GM18508 (cell line): Measurements from ENCODE around the gene VPS51.

Experiments
- ATAC-seq: cut with Tn5 transposase; IDR thresholded peaks from one replicate; pipeline ENCODE4 v1.9.1; 2021; ENCODE audit warnings: moderate number of reproducible peaks; ENCODE audit not compliant: insufficient read depth, unreplicated experiment

VPS51 gene

GRCh38 chr11:65071907-65072630 is 23.9 kb upstream of the VPS51 start:
- ATAC-seq = no peak

- ATAC-seq = no peak
Observed at GRCh38 chr11:65072631-65072966, 23.4 kb upstream of the VPS51 start.

DNA sequence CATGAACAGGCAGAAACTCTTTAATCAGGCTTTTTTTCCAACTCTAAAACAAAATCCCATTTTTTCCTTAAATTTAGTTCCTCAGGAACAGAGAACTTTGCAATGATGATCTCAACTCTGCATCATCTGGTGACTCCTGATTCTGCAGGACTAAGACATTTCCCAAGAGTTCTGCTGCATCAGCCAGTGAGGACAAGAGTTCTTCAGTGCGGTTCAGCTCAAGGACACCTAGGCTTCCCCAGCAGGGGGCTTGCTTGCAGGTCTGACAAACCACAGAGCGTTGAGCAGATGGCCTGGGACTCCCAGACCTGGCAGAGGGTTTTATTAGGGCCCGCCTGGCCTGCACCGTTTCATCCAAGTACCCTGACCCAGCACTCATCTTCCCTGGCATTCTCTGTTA is 18.6 kb upstream of the VPS51 start:
- no peak for ATAC-seq

- no peak for ATAC-seq
Observed at GRCh38 chr11:65078151-65078550, 17.9 kb upstream of the VPS51 start.

GRCh38 chr11:65078786-65079342 is 17.1 kb upstream of the VPS51 start:
- ATAC-seq = no peak

GRCh38 chr11:65083134-65083833 is 12.7 kb upstream of the VPS51 start:
- no peak for ATAC-seq

GRCh38 chr11:65083834-65084597 is 12.0 kb upstream of the VPS51 start, which contains the start of the genes CDCA5 and ZFPL1:
TSS of gene CDCA5 (minus strand) at chr11:65084040. CDS start at chr11:65083978, 62 bp downstream.
TSS of gene ZFPL1 (plus strand) at chr11:65084222. CDS start at chr11:65084699, 477 bp downstream.
- ATAC-seq = no peak

- ATAC-seq = no peak
Observed at GRCh38 chr11:65084598-65085375, 11.2 kb upstream of the VPS51 start.

DNA sequence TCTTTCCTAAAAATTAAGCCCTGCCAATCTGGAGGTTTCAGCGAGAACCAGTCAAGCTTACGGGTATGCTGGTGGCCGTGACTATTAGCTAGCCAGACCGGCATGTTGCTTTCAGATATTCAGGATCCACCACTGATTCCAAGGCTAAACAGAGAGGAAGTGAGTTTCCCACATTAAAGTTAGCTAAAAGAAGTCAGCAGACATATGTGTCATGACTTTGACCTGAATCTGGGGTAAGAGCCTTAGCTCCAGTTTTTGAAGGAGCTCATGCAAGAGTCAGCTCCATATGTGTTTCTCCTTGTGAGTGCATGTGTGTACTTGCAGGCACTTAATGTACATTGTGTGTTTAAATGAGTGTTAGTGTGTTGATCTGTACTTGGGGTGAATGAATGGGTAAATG is 10.6 kb upstream of the VPS51 start:
- ATAC-seq = no peak

DNA sequence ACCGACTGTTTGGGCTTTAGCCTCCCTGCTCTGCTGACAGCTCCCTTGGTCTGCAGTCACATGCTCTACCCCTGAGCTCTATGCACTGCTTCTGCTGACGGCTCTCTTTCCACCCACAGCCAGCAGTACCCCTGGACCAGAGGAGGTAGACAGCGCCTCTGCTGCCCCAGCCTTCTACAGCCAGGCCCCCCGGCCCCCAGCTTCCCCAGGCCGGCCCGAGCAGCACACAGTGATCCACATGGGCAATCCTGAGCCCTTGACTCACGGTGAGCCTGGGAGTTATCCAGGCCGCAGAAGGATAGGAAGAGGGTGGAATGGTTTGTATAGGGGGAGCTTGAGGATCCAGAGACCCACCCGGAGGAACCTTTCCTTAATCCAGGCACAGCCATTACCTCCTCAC is 9.2 kb upstream of the VPS51 start:
- no peak for ATAC-seq

DNA sequence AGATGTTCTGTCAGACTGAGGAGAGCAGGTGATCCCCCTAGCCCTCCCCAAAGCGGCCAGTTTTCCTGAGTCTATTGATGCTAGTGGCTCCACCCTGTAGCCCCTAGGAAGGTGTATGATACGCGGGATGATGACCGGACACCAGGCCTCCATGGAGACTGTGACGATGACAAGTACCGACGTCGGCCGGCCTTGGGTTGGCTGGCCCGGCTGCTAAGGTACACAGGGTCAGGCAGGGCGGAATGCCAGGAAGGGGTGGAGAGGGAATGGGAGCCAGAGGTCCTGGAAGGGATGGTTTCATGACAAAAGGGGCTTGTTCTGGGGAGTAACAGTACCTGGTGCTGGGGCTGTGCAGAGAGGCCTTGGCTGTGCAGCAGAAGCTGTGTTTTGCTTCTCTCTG is 8.8 kb upstream of the VPS51 start:
- no peak for ATAC-seq

GRCh38 chr11:65087827-65088226 is 8.2 kb upstream of the VPS51 start:
- ATAC-seq = no peak

- no peak for ATAC-seq
Observed at GRCh38 chr11:65089621-65090020, 6.4 kb upstream of the VPS51 start.

DNA sequence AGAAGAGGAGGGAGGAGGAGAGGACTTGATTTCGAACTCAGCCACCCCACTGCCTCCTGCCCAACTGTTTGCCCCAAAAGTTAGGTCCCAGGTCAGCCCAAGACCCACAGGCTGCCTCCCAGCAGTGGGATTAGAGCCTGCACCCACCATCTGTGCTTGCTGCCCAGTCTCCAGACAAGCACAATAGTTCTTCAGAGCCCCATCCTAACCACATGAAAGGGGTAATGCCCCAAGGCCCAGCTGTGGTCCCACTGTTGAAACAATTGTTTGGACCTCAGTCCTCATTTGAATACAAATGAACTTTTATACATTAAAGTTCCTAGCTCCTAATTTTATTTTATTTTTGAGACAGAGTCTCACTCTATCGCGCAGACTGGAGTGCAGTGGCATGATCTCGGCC is 5.4 kb upstream of the VPS51 start:
- no peak for ATAC-seq

- no peak for ATAC-seq
Observed at GRCh38 chr11:65095427-65095826, 587 bp upstream of the VPS51 start.

- ATAC-seq = no peak
Observed at GRCh38 chr11:65096926-65097325, 912 bp downstream of the VPS51 start.

GRCh38 chr11:65100674-65101350 is 4.8 kb downstream of the VPS51 start:
- ATAC-seq = no peak

DNA sequence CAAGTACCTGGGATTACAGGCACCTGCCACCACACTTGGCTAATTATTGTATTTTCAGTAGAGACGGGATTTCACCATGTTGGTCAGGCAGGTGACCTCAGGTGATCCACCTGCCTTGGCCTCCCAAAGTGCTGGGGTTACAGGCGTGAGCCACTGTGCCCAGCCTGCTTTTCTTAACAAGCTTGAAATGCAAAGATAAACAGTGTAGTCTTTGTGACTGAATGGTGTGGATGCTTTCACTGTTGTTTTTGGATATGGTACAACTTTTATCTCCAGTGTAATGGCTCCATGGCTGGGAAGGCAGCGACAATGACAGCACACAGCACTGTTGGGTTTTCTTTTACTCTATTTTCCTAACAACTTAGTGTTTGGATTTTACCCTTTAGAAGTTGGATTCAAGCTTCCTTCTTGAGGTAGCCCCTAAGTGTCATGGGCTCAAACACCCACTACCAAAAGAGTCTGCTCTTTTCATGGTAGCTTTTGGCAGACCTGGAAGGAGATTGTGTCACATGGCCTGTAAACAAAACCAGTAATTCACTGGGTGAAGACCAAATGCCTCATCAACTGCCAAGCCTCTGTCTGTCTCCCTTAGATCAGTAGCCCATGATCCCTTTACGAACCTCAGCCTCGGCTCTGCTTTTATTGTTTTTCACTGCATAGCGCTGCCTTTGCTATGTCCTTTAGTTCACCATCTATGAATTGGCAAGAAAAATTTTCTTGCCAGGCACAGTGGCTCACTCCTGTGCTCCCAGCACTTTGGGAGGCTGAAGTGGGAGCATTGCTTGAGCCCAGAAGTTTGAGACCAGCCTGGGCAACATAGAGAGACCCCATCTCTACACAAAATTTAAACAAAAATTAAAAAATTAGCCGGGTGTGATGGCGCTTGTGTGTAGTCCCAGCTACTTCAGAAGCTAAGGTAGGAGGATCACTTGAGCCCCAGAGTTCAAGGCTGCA is 6.4 kb downstream of the VPS51 start:
- no peak for ATAC-seq

GRCh38 chr11:65103476-65103875 is 7.5 kb downstream of the VPS51 start:
- no peak for ATAC-seq
